GM18867 (cell line): Measurements from ENCODE around the gene FOXO6.

Experiments used
- ATAC-seq: cut with Tn5 transposase; IDR thresholded peaks from one replicate; pipeline ENCODE4 v1.9.1; 2021; ENCODE audit warnings: mild to moderate bottlenecking, moderate library complexity; ENCODE audit not compliant: unreplicated experiment

FOXO6 gene

GRCh38 chr1:41364442-41365319 lies 3.4 kb downstream of the FOXO6 start:
- ATAC-seq: no peak

DNA sequence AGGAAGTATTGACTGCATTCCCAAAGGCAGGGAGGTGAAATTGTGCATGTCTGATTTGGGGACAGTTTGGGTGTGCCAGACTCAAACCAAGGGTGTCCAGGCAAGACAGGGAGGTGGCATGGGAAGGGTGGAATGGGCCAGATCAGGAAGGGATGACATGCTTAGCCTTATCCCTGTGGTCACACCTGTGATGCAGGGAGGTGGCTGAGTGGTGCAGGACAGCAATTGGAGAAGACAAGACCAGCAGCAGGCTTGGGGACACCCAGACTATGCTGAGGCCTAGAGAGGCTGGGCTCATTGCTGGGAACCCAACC lies 4.0 kb downstream of the FOXO6 start:
- ATAC-seq: no peak

DNA sequence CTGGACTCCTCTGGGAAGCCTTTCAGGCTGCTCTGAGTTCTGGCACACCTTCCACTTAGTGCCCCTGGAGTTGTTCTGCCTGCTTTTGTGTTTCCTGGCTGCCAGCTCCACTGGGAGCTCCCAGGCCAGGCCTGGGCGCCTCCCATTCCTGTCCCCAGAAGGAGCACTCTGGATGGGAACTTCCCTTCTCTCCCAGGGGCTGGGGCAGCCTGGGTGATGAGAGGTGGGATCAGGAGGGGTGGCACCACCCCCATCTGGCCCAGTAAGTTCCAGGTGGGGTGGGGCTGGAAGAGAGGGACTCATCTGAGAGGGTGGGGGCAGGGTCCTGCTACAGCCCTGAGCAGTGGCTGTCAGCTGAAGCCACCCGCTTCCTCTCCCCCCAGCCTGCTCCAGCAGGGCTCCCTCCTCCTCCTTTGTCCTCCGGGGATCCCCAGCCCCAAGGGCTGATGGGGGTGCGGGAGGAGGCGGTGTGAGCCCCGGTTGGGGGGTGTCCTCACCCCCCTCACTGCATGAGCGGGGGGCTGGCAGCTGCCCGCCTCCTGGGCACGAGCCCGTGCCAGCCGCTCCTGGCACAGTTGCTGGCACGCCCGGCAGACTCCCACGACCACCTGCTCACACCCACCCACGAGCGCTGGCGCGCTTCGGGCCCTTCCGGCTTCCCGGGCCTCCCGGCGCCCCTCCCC lies 4.7 kb downstream of the FOXO6 start:
- no peak for ATAC-seq

DNA sequence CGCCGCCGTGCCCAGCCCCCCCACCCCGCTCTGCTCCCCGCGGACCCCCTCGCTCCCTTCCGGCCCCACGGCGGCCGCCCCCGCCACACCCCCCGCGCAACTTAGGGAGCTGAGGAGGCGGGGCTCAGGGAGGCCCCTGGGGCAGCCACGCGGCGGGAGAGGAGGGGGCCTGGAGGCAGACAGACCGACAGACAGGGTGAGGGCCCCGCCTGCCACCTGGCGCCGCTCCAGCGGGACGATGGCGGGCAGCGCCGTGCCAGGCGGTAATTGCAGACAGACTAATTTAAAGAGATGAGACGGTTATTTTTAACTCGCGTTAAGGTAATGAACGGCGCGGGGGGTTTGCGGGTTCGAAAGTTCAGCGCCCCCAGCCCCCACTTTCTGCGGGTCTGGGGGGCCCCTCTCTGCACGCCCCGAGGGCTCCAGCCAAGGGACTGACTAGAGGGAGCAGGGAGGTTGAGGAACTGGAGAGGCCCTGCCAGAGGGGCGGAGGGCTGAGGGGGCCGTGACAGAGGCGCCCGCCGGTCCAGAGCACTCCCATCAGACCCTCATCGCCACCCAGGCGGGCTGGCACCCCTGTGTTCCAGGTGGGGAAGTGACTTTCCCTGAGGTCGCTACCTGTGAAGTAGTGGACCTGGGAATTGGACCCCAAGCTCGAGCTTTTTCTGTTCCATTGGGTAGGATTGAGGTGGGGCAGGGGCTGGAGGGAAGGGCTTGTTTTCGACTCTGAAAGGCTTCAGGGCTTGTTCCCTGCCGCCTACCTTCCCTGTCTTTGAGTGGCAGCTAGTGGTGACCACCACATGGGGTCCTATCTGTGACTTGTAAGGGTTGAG lies 5.4 kb downstream of the FOXO6 start:
- no peak for ATAC-seq

DNA sequence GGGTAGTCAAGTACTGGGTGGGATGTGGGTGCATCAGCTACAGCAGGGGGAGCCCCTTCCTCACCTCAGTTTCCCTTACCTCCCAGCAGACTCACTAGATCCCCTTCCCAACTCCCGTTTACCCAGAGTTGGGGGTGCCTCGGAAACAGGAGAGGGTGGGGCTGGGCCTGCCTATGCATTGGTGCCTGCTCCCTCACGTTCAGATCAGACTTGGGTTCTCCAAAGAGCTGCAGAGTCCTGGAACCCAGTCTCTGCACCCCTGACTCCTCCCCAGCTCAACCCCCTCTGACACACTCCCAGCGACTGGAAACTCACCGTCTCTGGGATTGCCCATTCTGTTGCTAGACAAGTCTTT lies 6.0 kb downstream of the FOXO6 start:
- ATAC-seq: no peak

DNA sequence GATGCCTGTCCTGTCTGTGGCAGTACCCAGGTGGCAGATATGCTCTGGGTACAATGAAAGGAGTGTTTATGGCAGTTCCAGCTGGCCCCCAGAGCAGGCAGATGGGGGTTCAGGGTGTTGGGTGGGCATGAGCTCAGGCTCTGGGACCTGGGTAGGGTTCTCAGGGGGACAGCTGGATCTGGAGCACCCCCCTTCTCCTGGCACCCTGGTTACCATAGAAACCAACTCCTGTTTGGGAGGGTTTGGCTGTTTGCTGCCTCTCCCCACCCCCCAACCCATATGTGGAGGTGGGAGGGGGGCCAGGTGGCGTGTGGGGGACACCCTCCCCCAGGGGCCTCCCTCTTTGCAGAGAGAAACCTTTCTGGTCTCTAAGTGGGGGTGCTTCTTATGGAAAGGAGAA lies 7.1 kb downstream of the FOXO6 start:
- no peak for ATAC-seq

DNA sequence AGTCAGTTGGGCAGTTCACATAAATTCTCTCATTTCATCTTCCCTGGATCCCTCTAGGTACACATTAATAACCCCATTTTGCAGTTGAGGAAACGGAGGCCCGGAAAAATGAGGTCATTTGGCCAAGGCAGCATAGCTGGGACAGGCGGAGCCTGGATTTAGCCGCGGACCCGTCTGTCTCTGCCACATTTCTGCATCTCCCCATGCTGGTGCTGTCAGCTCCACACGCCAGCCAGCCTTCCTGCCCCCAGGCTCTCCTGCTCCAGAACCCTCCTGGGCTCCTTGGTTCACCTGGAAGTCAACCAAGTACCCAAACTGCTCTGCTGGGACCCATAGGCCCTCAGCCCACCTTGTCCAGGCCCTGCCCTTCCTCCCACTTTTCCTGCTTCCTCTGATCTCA lies 7.6 kb downstream of the FOXO6 start:
- no peak for ATAC-seq

GRCh38 chr1:41369531-41369930 lies 8.3 kb downstream of the FOXO6 start:
- no peak for ATAC-seq

- ATAC-seq: no peak
Measured at GRCh38 chr1:41370225-41370624, 9.0 kb downstream of the FOXO6 start.

- ATAC-seq: no peak
Measured at GRCh38 chr1:41370756-41371420, 9.7 kb downstream of the FOXO6 start.

DNA sequence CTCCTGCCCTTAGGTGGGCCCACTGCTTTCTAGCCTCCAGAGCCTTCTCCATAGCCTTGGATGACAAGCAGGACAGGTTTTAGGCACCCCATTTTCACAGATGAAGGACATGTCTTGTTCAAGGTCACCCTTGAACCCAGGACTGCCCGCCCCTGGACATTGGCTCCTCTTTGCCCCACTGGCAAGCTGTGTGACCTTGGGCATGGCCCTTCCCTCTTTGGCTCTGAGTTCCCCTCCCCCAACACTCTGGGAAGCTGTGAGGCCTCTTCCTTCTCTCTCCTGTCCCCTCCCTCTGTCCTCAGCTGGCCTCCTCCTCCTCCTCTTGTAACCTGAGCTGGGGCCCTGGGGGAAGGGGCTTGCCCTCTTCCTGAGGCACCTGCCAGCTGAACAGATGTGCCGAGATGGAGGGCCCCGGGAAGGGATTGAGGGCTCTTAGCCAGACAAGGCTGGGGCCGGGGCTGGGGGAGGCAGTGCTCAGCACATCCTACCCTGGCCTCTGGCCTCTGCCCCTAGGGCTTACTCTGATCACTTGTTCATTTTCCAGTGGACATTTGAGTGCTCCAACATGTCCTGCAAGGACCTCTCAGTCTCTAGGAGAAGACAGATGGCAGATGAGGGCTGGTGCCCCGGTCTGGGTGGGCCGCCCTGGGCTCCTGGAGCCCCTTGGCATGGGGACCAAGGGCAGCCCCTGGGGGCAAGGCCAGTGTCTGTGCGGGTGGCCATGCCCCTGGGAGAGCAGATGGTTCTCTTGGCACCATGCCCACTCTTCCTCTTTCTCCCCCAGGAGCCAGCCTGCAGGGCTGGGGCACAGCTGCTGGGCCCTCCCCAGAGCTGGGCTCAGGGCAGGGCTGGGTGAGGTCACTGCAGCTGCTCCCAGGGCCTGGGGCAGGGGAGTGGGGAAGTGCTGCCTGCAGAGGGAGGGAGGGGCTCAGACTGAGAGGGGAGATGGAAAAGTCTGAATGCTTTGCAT lies 10.7 kb downstream of the FOXO6 start:
- ATAC-seq: no peak

DNA sequence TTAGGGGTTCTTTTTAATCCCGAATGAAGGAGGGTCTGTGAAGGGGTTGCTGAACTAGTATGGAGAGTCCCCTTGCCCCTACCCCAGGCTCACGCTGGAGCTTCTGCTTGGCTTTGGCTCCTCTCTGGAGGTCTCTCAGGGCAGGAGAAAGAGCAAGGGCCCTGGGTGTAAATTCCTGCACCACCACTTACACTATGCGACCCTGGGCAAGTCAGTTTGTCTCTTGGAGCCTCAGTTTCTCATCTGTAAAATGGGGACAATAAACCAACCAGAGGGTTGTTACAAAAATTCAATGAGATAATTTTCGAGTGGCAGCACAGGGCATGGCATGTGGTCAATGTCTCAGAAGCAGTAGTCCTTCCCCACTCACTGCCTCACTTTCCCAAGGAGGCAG lies 11.4 kb downstream of the FOXO6 start:
- no peak for ATAC-seq

DNA sequence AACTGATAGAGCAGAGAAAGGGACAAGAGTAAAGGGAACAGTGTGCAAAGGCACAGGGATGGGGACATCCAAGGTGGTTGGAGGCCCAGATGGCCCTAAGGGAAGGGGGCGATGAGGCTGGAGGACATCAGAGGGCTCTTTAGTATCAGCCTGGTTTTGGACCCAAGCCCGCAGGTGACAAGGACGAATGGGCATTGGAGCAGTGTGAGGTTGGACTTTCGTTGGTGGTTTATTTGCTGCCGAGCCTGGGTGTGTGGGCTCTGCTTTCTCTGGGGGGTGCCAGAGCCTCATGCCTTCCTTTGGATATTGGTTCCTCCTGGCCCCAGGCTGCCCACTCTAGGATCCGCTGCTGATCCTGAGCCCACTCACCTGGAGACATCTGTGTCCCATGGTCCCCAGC lies 12.1 kb downstream of the FOXO6 start:
- ATAC-seq: no peak

DNA sequence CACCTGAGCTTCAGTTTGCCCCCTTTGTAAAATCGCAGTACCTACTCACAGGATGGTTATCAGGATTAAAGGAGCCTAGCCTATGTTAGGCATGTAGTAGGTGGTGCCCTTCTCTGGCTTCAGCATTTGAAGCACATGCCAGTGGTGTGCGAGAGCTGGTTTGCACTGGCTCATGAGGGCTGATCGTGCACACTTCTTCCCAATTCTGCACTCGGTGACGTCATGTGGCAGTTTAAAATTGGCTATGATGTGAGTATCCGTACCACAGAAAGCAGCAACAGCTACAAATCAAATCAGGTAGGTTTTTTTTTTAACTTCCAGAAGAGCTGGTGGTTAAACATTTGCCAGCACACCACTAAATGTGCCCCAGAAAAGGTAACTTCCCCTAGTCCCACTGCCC lies 13.5 kb downstream of the FOXO6 start:
- ATAC-seq: no peak

- ATAC-seq: no peak
Measured at GRCh38 chr1:41377397-41377796, 16.2 kb downstream of the FOXO6 start.

- no peak for ATAC-seq
Measured at GRCh38 chr1:41378222-41378621, 17.0 kb downstream of the FOXO6 start.

GRCh38 chr1:41378999-41379737 lies 17.9 kb downstream of the FOXO6 start:
- ATAC-seq: no peak

- no peak for ATAC-seq
Measured at GRCh38 chr1:41379738-41380130, 18.5 kb downstream of the FOXO6 start.

DNA sequence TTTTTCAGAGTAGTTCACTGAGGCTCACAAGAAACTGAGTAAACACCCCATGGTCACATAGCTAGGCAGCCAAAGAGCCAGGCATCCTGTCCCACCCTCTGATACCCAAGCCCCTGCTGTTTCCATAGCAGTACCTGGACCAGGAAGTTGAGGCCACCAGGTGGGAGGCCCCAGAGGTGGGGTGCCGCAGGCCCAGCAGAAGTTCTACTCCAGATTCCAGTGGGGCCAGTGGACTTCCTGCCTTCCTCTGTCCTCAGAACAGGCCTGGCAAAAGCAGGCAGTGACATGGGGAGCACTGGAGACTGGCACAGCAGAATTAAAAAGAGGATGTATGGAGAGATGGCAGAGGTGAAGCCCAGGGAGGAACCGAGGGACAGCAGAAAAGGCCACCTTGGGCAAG lies 19.0 kb downstream of the FOXO6 start:
- no peak for ATAC-seq
